COLO668 (cell line): ENCODE results near the gene FAM237A.

Source experiments
- DNase-seq: peaks from one replicate; lab custom pipeline; 2025; ENCODE audit not compliant: unreplicated experiment; lab: John Stamatoyannopoulos, UW

Gene FAM237A

GRCh38 chr2:206688453-206688852, 46.2 kb downstream of the FAM237A start:
- no peak for DNase-seq

GRCh38 chr2:206688990-206689389, 46.7 kb downstream of the FAM237A start:
- no peak for DNase-seq

GRCh38 chr2:206692971-206693370, 50.7 kb downstream of the FAM237A start:
- no peak for DNase-seq

- peak; percentile 34 for DNase-seq
These were observed 51.3 kb downstream of the FAM237A start for GRCh38 chr2:206693399-206694137.

GRCh38 chr2:206696910-206697309, 54.6 kb downstream of the FAM237A start:
- DNase-seq: no peak

- no peak for DNase-seq
These were observed 56.5 kb downstream of the FAM237A start for GRCh38 chr2:206698811-206699210.
